ENCODE measurements around the gene C5orf63. TPM values are rescaled to one million over a fixed set of nuclear protein-coding genes. Genes with fewer than 3 reads are reported as not detected.

The C5orf63 gene
- total RNA-seq (2021; fragmentation: NEBNext Ultra II Directional; extraction: Animal tissue kit (Norgen Biotek cat#: 25700)) (0.67 TPM in 1 of 2 replicates, not detected in the other), polyA plus RNA-seq (2011; rRNA removed) (0.71 and 0.78 TPM in 2 replicates), polyA minus RNA-seq (2011; rRNA and poly(A)+ RNA removed) (0.69 and 1.4 TPM in 2 replicates)
- polyA plus RNA-seq (2011; cell fraction: cytosol; rRNA removed) = 1.0 TPM
- 1.1 TPM for polyA plus RNA-seq (2011; cell fraction: nucleus; rRNA removed)
- polyA plus RNA-seq (2012, experiment 1 of 2) = 1.1 to 2.7 TPM (median 1.4 TPM) in 4 replicates
- 0.55 TPM for polyA plus RNA-seq (2012, experiment 2 of 2)
- polyA plus RNA-seq (2013, experiment 1 of 2) = 0.32 TPM
- polyA plus RNA-seq (2013, experiment 2 of 2) = 0.11 TPM
- 0.22 TPM for polyA minus RNA-seq (2011; cell fraction: cytosol; rRNA and poly(A)+ RNA removed)
- polyA minus RNA-seq (2011; cell fraction: nucleus; rRNA and poly(A)+ RNA removed) = 4.5 TPM
- long read RNA-seq, experiment 1 = 0 reads
- long read RNA-seq, experiment 2 = 0 reads

GRCh38 chr5:127072861-127073846 is at the start of gene C5orf63:
C5orf63 (minus strand) TSS chr5:127073502; CDS start chr5:127058995, 14,507 bp downstream.
- no peak within 1 kb of the TSS for H3K27ac ChIP-seq (ENCODE audit: low read depth, low read length)
- no peak for FAIRE-seq
- H4K5ac ChIP-seq (ENCODE audit: insufficient read length, low read depth, low read length) = no peak within 1 kb of the TSS
- H3K79me2 ChIP-seq (ENCODE audit: control insufficient read depth in 1 of 2, insufficient read depth in 2 of 2, low read length in 2 of 2) = no peaks in the 10 kb centered on the region
- H2AFZ ChIP-seq (ENCODE audit: low read length) = no peak within 1 kb of the TSS
- H4K20me1 ChIP-seq (replicated peaks in 1 of 2; ENCODE audit: control insufficient read depth in 1 of 2, insufficient read depth in 2 of 2, low read length in 2 of 2) = no peaks in the 10 kb centered on the region
- peaks cover 0 to 12% (median 3%) of the 10 kb centered on the region in 4 experiments; a peak in 5 of 7 replicates for H3K4me1 ChIP-seq (replicated peaks in 1 of 4; ENCODE audit: control insufficient read depth in 3 of 4, insufficient read depth in 4 of 4, low read length in 3 of 4)
- H2BK120ac ChIP-seq (replicated peaks; ENCODE audit: low read depth, low read length) = no peak within 1 kb of the TSS
- H3K4me3 ChIP-seq (ENCODE audit: extremely low read depth in 1 of 4, insufficient read depth in 2 of 4, low read depth in 3 of 4, low read length in 4 of 4) = peak within 1 kb of the TSS; percentile 10 to 49 (median 20); a peak in 6 of 8 replicates
- no peak within 1 kb of the TSS for H3K9ac ChIP-seq (replicated peaks in 1 of 4; ENCODE audit: extremely low read depth in 1 of 4, low read depth in 3 of 4, low read length in 3 of 4)
- H3K79me1 ChIP-seq (ENCODE audit: low read depth, low read length) = no peaks in the 10 kb centered on the region
- ChIA-PET POLR2A (ENCODE audit: partially characterized antibody) (no interaction called here), CTCF (ENCODE audit: partially characterized antibody) (interaction anchor here (0.7 to 2.5 kb wide), 5 partner anchors 9 to 420 kb away, joined by 3 to 10 read pairs (median 3); no protein-coding TSS in a partner anchor)
- no peaks in the 10 kb centered on the region for H3K9me3 ChIP-seq (ENCODE audit: insufficient read depth in 2 of 2, low read depth in 1 of 2, low read length in 1 of 2)
- no peak within 1 kb of the TSS for H3K4ac ChIP-seq (replicated peaks; ENCODE audit: insufficient read length, low read depth, low read length)
- H3K27me3 ChIP-seq (replicated peaks in 1 of 4; ENCODE audit: control insufficient read depth in 3 of 4, extremely low read depth in 1 of 4, insufficient read depth in 3 of 4, low read length in 3 of 4) = no peaks in the 10 kb centered on the region
- H3K18ac ChIP-seq (ENCODE audit: extremely low read depth, low read length) = peak within 1 kb of the TSS; percentile 43; the same call in 1 of the 2 replicates
- H2AK5ac ChIP-seq (ENCODE audit: low read depth, low read length) = 0 out of 2 replicates have a peak within 1 kb of the TSS, but pooled peaks have one; percentile 39
- H2BK20ac ChIP-seq (ENCODE audit: low read length) = peak within 1 kb of the TSS; percentile 37; the same call in 1 of the 2 replicates
- H3K23ac ChIP-seq (ENCODE audit: insufficient read length) = no peak within 1 kb of the TSS
- no peak within 1 kb of the TSS; the same call in 1 of the 2 replicates for H4K8ac ChIP-seq (ENCODE audit: extremely low read depth, insufficient read depth, low read length)
- DNase-seq (ENCODE audit: low read depth in 1 of 2, low spot score in 2 of 2) = no peak
- H3K36me3 ChIP-seq (ENCODE audit: control insufficient read depth in 2 of 4, insufficient read depth in 4 of 4, low read length in 3 of 4) = no peaks in the 10 kb centered on the region
- H3K23me2 ChIP-seq (ENCODE audit: low read depth, low read length) = no peaks in the 10 kb centered on the region
- H3K56ac ChIP-seq (replicated peaks; ENCODE audit: insufficient read length, low read depth, low read length) = no peak within 1 kb of the TSS
- no peak within 1 kb of the TSS; the same call in 1 of the 2 replicates for H2BK15ac ChIP-seq (ENCODE audit: low read length)
- no peak within 1 kb of the TSS for H3K14ac ChIP-seq (ENCODE audit: insufficient read length)
- H4K91ac ChIP-seq (replicated peaks; ENCODE audit: insufficient read length, low read length) = no peak within 1 kb of the TSS
- H2BK12ac ChIP-seq (ENCODE audit: low read depth, low read length) = peak within 1 kb of the TSS; percentile 54
- peak within 1 kb of the TSS in 1 of 2 experiments; percentile 46; a peak in 3 of 4 replicates for H3K4me2 ChIP-seq (ENCODE audit: insufficient read depth in 1 of 2, low read depth in 2 of 2, low read length in 2 of 2)
- H2BK5ac ChIP-seq (ENCODE audit: low read depth, low read length) = no peak within 1 kb of the TSS
- WGBS, 2 experiments (ENCODE audit: extremely low coverage in 1 of 2, insufficient coverage in 1 of 2, insufficient read length in 1 of 2, insufficient replicate concordance in 2 of 2, low coverage in 1 of 2, low lambda C conversion rate in 2 of 2, missing lambda C conversion rate in 1 of 2) = 64% methylated on average over 47 of the region's 56 CpGs; no CpG with 5 or more reads in 1 of the 2 experiments
- TF ChIP-seq GABPA (IDR thresholded peaks at IDR 0.05; ENCODE audit: borderline replicate concordance, insufficient read depth, low read length) (peak; percentile 49; the same call in 1 of the 2 replicates), MAFK (IDR thresholded peaks at IDR 0.05; ENCODE audit: low read depth, low read length) (no peak), KDM4A (IDR thresholded peaks at IDR 0.05; ENCODE audit: low read depth, low read length, severe bottlenecking) (peak; percentile 46), EGR1 (IDR thresholded peaks at IDR 0.05; ENCODE audit: borderline replicate concordance, low read depth, low read length) (0 out of 2 replicates have a peak, but pooled peaks have one; percentile 53), KDM5A (IDR thresholded peaks at IDR 0.05; ENCODE audit: low read length) (no peak), E2F6 (IDR thresholded peaks at IDR 0.05) (peak; percentile 65), RAD21 (IDR thresholded peaks at IDR 0.05 in 1 of 2, conservative IDR thresholded peaks at IDR 0.05 in 1 of 2; ENCODE audit: low read depth in 2 of 2, low read length in 2 of 2) (no peak; a peak in 1 of 4 replicates)

Measured in H1 (cell line).